K562 (cell line): ENCODE data around the gene ALDH3B2. TPM values are rescaled to one million over a fixed set of nuclear protein-coding genes. Genes with fewer than 3 reads are reported as not detected.

Experiments used
- ASH1L ChIP-seq: fragments of 450-650 bp; IDR thresholded peaks from 2 replicates; pipeline ENCODE4 v1.6.1; 2018; ENCODE audit warnings: borderline replicate concordance, mild to moderate bottlenecking, low read depth; ENCODE audit not compliant: partially characterized antibody
- CBFB ChIP-seq: sonication (generic); formaldehyde crosslinking; IDR thresholded peaks from 2 replicates; pipeline ENCODE4 v1.4.0; 2020; ENCODE audit warnings: mild to moderate bottlenecking, missing genetic modification reagents
- ELF2 ChIP-seq: fragments of 250-450 bp; sonication (Bioruptor Pico); IDR thresholded peaks from 2 replicates; pipeline ENCODE4 v1.5.0; 2021; ENCODE audit warnings: mild to moderate bottlenecking
- FOXP1 ChIP-seq: sonication (generic); formaldehyde crosslinking; IDR thresholded peaks from 2 replicates; pipeline ENCODE4 v1.8.0; 2022; ENCODE audit warnings: mild to moderate bottlenecking, missing genetic modification reagents
- GTF2A2 ChIP-seq: IDR thresholded peaks from 2 replicates; pipeline ENCODE4 v1.6.1; 2016; ENCODE audit warnings: mild to moderate bottlenecking, missing genetic modification characterization, missing compliant biosample characterization
- HDAC2 ChIP-seq: fragments of 450-650 bp; IDR thresholded peaks from 2 replicates; pipeline ENCODE4 v1.6.1; 2016; ENCODE audit warnings: mild to moderate bottlenecking
- MEIS2 ChIP-seq: fragments of 450-650 bp; IDR thresholded peaks from 2 replicates; pipeline ENCODE4 v1.6.1; 2014; ENCODE audit warnings: mild to moderate bottlenecking; ENCODE audit not compliant: partially characterized antibody
- NCOA1 ChIP-seq: fragments of 450-650 bp; IDR thresholded peaks from 2 replicates; pipeline ENCODE4 v1.6.1; 2016; ENCODE audit warnings: low read depth
- PHF21A ChIP-seq: fragments of 450-650 bp; IDR thresholded peaks from 2 replicates; pipeline ENCODE4 v1.6.1; 2017; ENCODE audit warnings: low read depth, borderline replicate concordance
- PURB ChIP-seq: sonication (generic); formaldehyde crosslinking; IDR thresholded peaks from 2 replicates; pipeline ENCODE4 v1.9.0; 2021; ENCODE audit warnings: low read depth, mild to moderate bottlenecking, missing genetic modification reagents
- RBM25 ChIP-seq: fragments of 200-400 bp; formaldehyde crosslinking; IDR thresholded peaks from 2 replicates; pipeline ENCODE4 v1.6.1; 2018; ENCODE audit warnings: low read length, low read depth, moderate library complexity; ENCODE audit not compliant: severe bottlenecking
- SOX6 ChIP-seq: fragments of 450-650 bp; IDR thresholded peaks from 2 replicates; pipeline ENCODE4 v1.6.1; 2014; ENCODE audit warnings: mild to moderate bottlenecking
- XRCC4 ChIP-seq: IDR thresholded peaks from one replicate; pipeline ENCODE4 v1.6.1; 2011; ENCODE audit not compliant: insufficient read depth, insufficient read length; ENCODE audit errors: extremely low read depth
- ZBTB7A ChIP-seq: IDR thresholded peaks from 2 replicates; pipeline ENCODE4 v1.6.1; 2011; ENCODE audit warnings: low read depth, mild to moderate bottlenecking, low read length, moderate library complexity, borderline replicate concordance; ENCODE audit not compliant: control insufficient read depth
- ZNF165 ChIP-seq: fragments of 250-450 bp; sonication (Bioruptor Pico); IDR thresholded peaks from 2 replicates; pipeline ENCODE4 v1.4.0; 2020; ENCODE audit warnings: borderline replicate concordance
- ZNF436 ChIP-seq: fragments of 250-450, 450-650 bp; sonication (Bioruptor Pico); formaldehyde crosslinking; IDR thresholded peaks from 2 replicates; pipeline ENCODE4 v1.7.0; 2020; ENCODE audit warnings: mild to moderate bottlenecking
- ZNF780A ChIP-seq: fragments of 250-450 bp; sonication (Bioruptor Pico); IDR thresholded peaks from 2 replicates; pipeline ENCODE4 v1.5.0; 2021; ENCODE audit warnings: mild to moderate bottlenecking
- polyA plus RNA-seq, 8 experiments: library from polyadenylated mRNA; depleted of rRNA in 4 of 8; stranded (reverse) in 5 of 8; unstranded in 3 of 8; fragments of >200 nt; fragmentation: Nextera tagmentation in 2 of 8; fragmentation: Illumina TruSeq in 1 of 8; extraction: Ambion mirVana in 2 of 8; extraction: Trizol in 1 of 8; gene quantifications; 2 replicates each; pipeline versions ENCODE4 v1.2.1 to v1.2.3, GENCODE V29; 2011 to 2014; ENCODE audit warnings: inconsistent platforms in 1 of 8, missing spikeins in 1 of 8
- total RNA-seq, 7 experiments: library from RNA; depleted of rRNA in 6 of 7; stranded (reverse); fragments of >200 nt in 6 of 7; fragmentation: Illumina TruSeq in 2 of 7; extraction: Trizol in 2 of 7; gene quantifications; 2 replicates each; pipeline versions ENCODE4 v1.2.1 to v1.2.3, GENCODE V29; 2011 to 2021; ENCODE audit warnings: low replicate concordance in 1 of 7
- TF ChIP-seq, protein P1 (sequence below): fragments of 450-650 bp; formaldehyde crosslinking; IDR thresholded peaks from 2 replicates; pipeline ENCODE4 v1.4.0; 2020; ENCODE audit warnings: mild to moderate bottlenecking
- TF ChIP-seq, protein P2 (sequence below), 2 experiments: fragments of 450-650 bp in 1 of 2; IDR thresholded peaks; 2 replicates each; pipeline ENCODE4 v1.6.1; 2011 to 2017; ENCODE audit warnings: low read depth in 2 of 2, antibody characterized with exemption in 1 of 2, borderline replicate concordance in 1 of 2, low read length in 1 of 2, mild to moderate bottlenecking in 1 of 2, mixed read lengths in 1 of 2; ENCODE audit not compliant: control insufficient read depth in 1 of 2

The ALDH3B2 gene
- total and polyA plus RNA-seq, 9 of the 15 experiments (the other 6 are each of a cell fraction or from before 2014, with no cell fraction given): not detected

DNA sequence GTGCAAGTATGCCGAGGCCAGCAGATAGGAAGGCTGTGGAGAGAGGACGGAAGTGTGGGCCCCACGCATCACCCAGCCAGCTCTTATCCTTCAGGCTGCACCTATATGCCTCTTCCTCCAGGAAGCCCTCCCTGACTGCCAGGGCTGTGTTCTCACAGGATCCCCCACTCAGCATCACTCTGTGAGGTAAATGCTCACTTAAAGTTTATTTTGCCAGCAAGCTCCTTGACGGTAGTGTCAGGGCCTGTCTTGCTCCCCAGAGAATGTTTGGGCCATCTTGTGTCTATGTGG is 39.2 kb downstream of the ALDH3B2 start (continued):
- TF ChIP-seq CBFB: no peak
- no peak for TF ChIP-seq ASH1L
- TF ChIP-seq, protein P1, sequence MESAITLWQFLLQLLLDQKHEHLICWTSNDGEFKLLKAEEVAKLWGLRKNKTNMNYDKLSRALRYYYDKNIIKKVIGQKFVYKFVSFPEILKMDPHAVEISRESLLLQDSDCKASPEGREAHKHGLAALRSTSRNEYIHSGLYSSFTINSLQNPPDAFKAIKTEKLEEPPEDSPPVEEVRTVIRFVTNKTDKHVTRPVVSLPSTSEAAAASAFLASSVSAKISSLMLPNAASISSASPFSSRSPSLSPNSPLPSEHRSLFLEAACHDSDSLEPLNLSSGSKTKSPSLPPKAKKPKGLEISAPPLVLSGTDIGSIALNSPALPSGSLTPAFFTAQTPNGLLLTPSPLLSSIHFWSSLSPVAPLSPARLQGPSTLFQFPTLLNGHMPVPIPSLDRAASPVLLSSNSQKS: no peak
- TF ChIP-seq PHF21A: no peak
- TF ChIP-seq HDAC2: 0 out of 2 replicates have a peak, but pooled peaks have one; percentile 36
- TF ChIP-seq XRCC4: no peak
- TF ChIP-seq RBM25: peak; percentile 93
- no peak for TF ChIP-seq PURB (CRISPR knock-in tag)
- no peak for TF ChIP-seq MEIS2
- TF ChIP-seq FOXP1 (CRISPR knock-in tag): no peak
- no peak for TF ChIP-seq ELF2 (CRISPR knock-in tag)
- no peak for TF ChIP-seq ZNF165 (CRISPR knock-in tag)
- TF ChIP-seq NCOA1: no peak
- peak; percentile 90 for TF ChIP-seq ZNF436 (CRISPR knock-in tag)
- no peak for TF ChIP-seq SOX6
- no peak for TF ChIP-seq ZNF780A (CRISPR knock-in tag)
- TF ChIP-seq GTF2A2: no peak
- TF ChIP-seq, protein P2, sequence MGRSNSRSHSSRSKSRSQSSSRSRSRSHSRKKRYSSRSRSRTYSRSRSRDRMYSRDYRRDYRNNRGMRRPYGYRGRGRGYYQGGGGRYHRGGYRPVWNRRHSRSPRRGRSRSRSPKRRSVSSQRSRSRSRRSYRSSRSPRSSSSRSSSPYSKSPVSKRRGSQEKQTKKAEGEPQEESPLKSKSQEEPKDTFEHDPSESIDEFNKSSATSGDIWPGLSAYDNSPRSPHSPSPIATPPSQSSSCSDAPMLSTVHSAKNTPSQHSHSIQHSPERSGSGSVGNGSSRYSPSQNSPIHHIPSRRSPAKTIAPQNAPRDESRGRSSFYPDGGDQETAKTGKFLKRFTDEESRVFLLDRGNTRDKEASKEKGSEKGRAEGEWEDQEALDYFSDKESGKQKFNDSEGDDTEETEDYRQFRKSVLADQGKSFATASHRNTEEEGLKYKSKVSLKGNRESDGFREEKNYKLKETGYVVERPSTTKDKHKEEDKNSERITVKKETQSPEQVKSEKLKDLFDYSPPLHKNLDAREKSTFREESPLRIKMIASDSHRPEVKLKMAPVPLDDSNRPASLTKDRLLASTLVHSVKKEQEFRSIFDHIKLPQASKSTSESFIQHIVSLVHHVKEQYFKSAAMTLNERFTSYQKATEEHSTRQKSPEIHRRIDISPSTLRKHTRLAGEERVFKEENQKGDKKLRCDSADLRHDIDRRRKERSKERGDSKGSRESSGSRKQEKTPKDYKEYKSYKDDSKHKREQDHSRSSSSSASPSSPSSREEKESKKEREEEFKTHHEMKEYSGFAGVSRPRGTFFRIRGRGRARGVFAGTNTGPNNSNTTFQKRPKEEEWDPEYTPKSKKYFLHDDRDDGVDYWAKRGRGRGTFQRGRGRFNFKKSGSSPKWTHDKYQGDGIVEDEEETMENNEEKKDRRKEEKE (IDR thresholded peaks at IDR 0.05; ENCODE audit: borderline replicate concordance in 1 of 2, control insufficient read depth in 1 of 2, low read depth in 2 of 2, low read length in 1 of 2): no peak
- no peak for TF ChIP-seq ZBTB7A
